GM12878 (cell line): ENCODE data around the gene RNF150.

Experiments used
- BACH1 ChIP-seq: fragments of 450-650 bp; IDR thresholded peaks from 2 replicates; pipeline ENCODE4 v1.6.1; 2017; ENCODE audit warnings: mild to moderate bottlenecking, borderline replicate concordance
- CTCF ChIP-seq, 3 experiments: IDR thresholded peaks in 2 of 3; conservative IDR thresholded peaks in 1 of 3; 2 replicates each; pipeline ENCODE4 v1.5.1; 2011; ENCODE audit warnings: low read depth in 3 of 3, low read length in 3 of 3, mild to moderate bottlenecking in 3 of 3, control low read depth in 2 of 3, moderate library complexity in 2 of 3, inconsistent platforms in 1 of 3, mixed read lengths in 1 of 3; ENCODE audit not compliant: control insufficient read depth in 2 of 3, insufficient read depth in 1 of 3; ENCODE audit errors: extremely low read depth in 1 of 3
- EZH2 ChIP-seq: IDR thresholded peaks from 2 replicates; pipeline ENCODE4 v1.6.1; 2012; ENCODE audit warnings: low read depth, mild to moderate bottlenecking, control low read depth, inconsistent platforms, low read length, borderline replicate concordance; ENCODE audit not compliant: control insufficient read depth
- GATAD2B ChIP-seq: fragments of 450-650 bp; conservative IDR thresholded peaks from 2 replicates; pipeline ENCODE4 v1.6.1; 2017; ENCODE audit warnings: low read depth, mild to moderate bottlenecking, moderate library complexity
- HDAC6 ChIP-seq: fragments of 200-600 bp; sonication (generic); IDR thresholded peaks from one replicate; pipeline ENCODE4 v1.8.0; 2017; ENCODE audit warnings: antibody characterized with exemption; ENCODE audit not compliant: unreplicated experiment
- MAX ChIP-seq: IDR thresholded peaks from 2 replicates; pipeline ENCODE4 v1.6.1; 2012; ENCODE audit warnings: low read depth, low read length, improper control_type of control experiment
- MEF2A ChIP-seq: IDR thresholded peaks from 2 replicates; pipeline ENCODE4 v1.6.1; 2011; ENCODE audit warnings: low read depth, mild to moderate bottlenecking, low read length, moderate library complexity; ENCODE audit not compliant: insufficient read depth
- MYC ChIP-seq: IDR thresholded peaks from 2 replicates; pipeline ENCODE4 v1.6.1; 2011; ENCODE audit warnings: mild to moderate bottlenecking, low read length, moderate library complexity, inconsistent platforms; ENCODE audit not compliant: insufficient read depth, insufficient replicate concordance, insufficient read length, severe bottlenecking
- POLR2A ChIP-seq: IDR thresholded peaks from 2 replicates; pipeline ENCODE4 v1.6.1; 2011; ENCODE audit warnings: low read depth, mild to moderate bottlenecking, low read length
- RAD21 ChIP-seq: IDR thresholded peaks from 2 replicates; pipeline ENCODE4 v1.6.1; 2011; ENCODE audit warnings: mild to moderate bottlenecking, low read depth, low read length, moderate library complexity; ENCODE audit not compliant: insufficient read depth
- REST ChIP-seq: IDR thresholded peaks from 2 replicates; pipeline ENCODE4 v1.6.1; 2012; ENCODE audit warnings: mild to moderate bottlenecking, low read depth, low read length
- YY1 ChIP-seq: IDR thresholded peaks from 2 replicates; pipeline ENCODE4 v1.6.1; 2011; ENCODE audit warnings: low read depth, mild to moderate bottlenecking, low read length
- ZNF217 ChIP-seq: fragments of 450-650 bp; IDR thresholded peaks from 2 replicates; pipeline ENCODE4 v1.6.1; 2017; ENCODE audit warnings: antibody characterized with exemption, mild to moderate bottlenecking

- TF ChIP-seq YY1: no peak
- no peak for TF ChIP-seq POLR2A
- no peak for TF ChIP-seq REST
- TF ChIP-seq MEF2A: no peak
- TF ChIP-seq CTCF (IDR thresholded peaks at IDR 0.05 in 2 of 3, conservative IDR thresholded peaks at IDR 0.05 in 1 of 3; ENCODE audit: control insufficient read depth in 2 of 3, extremely low read depth in 1 of 3, insufficient read depth in 1 of 3, low read depth in 3 of 3, low read length in 3 of 3): no peak
- no peak for TF ChIP-seq ZNF217
- no peak for TF ChIP-seq BACH1
- no peak for TF ChIP-seq MAX
- no peak for TF ChIP-seq RAD21
- no peak for TF ChIP-seq GATAD2B
- no peak for TF ChIP-seq EZH2
- TF ChIP-seq HDAC6: no peak
- no peak for TF ChIP-seq MYC
Measured at GRCh38 chr4:140834839-140835495, 298.3 kb downstream of the RNF150 start.
